ENCODE measurements around the gene RDH8.

The RDH8 gene

GRCh38 chr19:10001899-10002298 lies 11.4 kb upstream of the RDH8 start:
- Histone ChIP-seq H3K27me3 (peaks cover 2% of the 10 kb centered on the region; the same call in 1 of the 2 replicates), H3K9me3 (peaks cover 3% of the 10 kb centered on the region; the same call in 1 of the 2 replicates), H3K4me3 (ENCODE audit: low read depth, low read length) (no peak overlapping the region), H3K4me1 (no peaks in the 10 kb centered on the region), H3K36me3 (no peaks in the 10 kb centered on the region)
- no peak for DNase-seq
- TF ChIP-seq CTCF (IDR thresholded peaks at IDR 0.05; ENCODE audit: low read depth, low read length): peak; percentile 29; the same call in 1 of the 2 replicates

- H3K36me3 ChIP-seq: no peaks in the 10 kb centered on the region
- no peaks in the 10 kb centered on the region for H3K4me1 ChIP-seq
- H3K27me3 ChIP-seq: peaks cover 3% of the 10 kb centered on the region
- no peak for TF ChIP-seq CTCF (IDR thresholded peaks at IDR 0.05; ENCODE audit: low read depth, low read length)
- no peak for DNase-seq
- peaks cover 3% of the 10 kb centered on the region; the same call in 1 of the 2 replicates for H3K9me3 ChIP-seq
- no peak overlapping the region for H3K4me3 ChIP-seq (ENCODE audit: low read depth, low read length)
These were observed 10.0 kb upstream of the RDH8 start for GRCh38 chr19:10003271-10003670.

- DNase-seq: no peak
- H3K27me3 ChIP-seq: peaks cover 13% of the 10 kb centered on the region
- H3K36me3 ChIP-seq: no peaks in the 10 kb centered on the region
- H3K4me3 ChIP-seq (ENCODE audit: low read depth, low read length): no peak overlapping the region
- peaks cover 3% of the 10 kb centered on the region; the same call in 1 of the 2 replicates for H3K9me3 ChIP-seq
- no peak for TF ChIP-seq CTCF (IDR thresholded peaks at IDR 0.05; ENCODE audit: low read depth, low read length)
- no peaks in the 10 kb centered on the region for H3K4me1 ChIP-seq
These were observed 8.7 kb upstream of the RDH8 start for GRCh38 chr19:10004617-10005016.

GRCh38 chr19:10005632-10006334 lies 7.5 kb upstream of the RDH8 start:
- Histone ChIP-seq H3K9me3 (peaks cover 3% of the 10 kb centered on the region; the same call in 1 of the 2 replicates), H3K4me1 (no peaks in the 10 kb centered on the region), H3K27me3 (peaks cover 25% of the 10 kb centered on the region), H3K4me3 (ENCODE audit: low read depth, low read length) (no peak overlapping the region), H3K36me3 (no peaks in the 10 kb centered on the region)
- DNase-seq: no peak
- TF ChIP-seq CTCF (IDR thresholded peaks at IDR 0.05; ENCODE audit: low read depth, low read length): no peak

- no peak for TF ChIP-seq CTCF (IDR thresholded peaks at IDR 0.05; ENCODE audit: low read depth, low read length)
- no peaks in the 10 kb centered on the region for H3K4me1 ChIP-seq
- peaks cover 30% of the 10 kb centered on the region for H3K27me3 ChIP-seq
- no peak overlapping the region for H3K4me3 ChIP-seq (ENCODE audit: low read depth, low read length)
- DNase-seq: no peak
- H3K36me3 ChIP-seq: no peaks in the 10 kb centered on the region
- peaks cover 3% of the 10 kb centered on the region; the same call in 1 of the 2 replicates for H3K9me3 ChIP-seq
These were observed 7.0 kb upstream of the RDH8 start for GRCh38 chr19:10006335-10006708.

- Histone ChIP-seq H3K27me3 (peaks cover 36% of the 10 kb centered on the region), H3K9me3 (peaks cover 3% of the 10 kb centered on the region; the same call in 1 of the 2 replicates), H3K36me3 (no peaks in the 10 kb centered on the region), H3K4me3 (ENCODE audit: low read depth, low read length) (no peak overlapping the region), H3K4me1 (no peaks in the 10 kb centered on the region)
- DNase-seq: no peak
- no peak for TF ChIP-seq CTCF (IDR thresholded peaks at IDR 0.05; ENCODE audit: low read depth, low read length)
These were observed 6.4 kb upstream of the RDH8 start for GRCh38 chr19:10006752-10007323.

All from BE2C (cell line).